Suprapubic skin (tissue), 4 donors: ENCODE data around the gene HIKESHI. TPM values are rescaled to one million over a fixed set of nuclear protein-coding genes. Genes with fewer than 3 reads are reported as not detected.

Experiments
- DNase-seq, 2 donors: peaks; one replicate each; pipeline ENCODE4 v3.0.0-alpha.2; 2019; ENCODE audit warnings: low spot score in 2 of 2
- H3K27ac ChIP-seq: fragments of 200-600 bp; sonication (generic); one replicate; pipeline ENCODE4 v1.5.1; 2019
- H3K27me3 ChIP-seq: fragments of 200-600 bp; sonication (generic); one replicate; pipeline ENCODE4 v1.5.1; 2019
- H3K36me3 ChIP-seq: fragments of 200-600 bp; sonication (generic); one replicate; pipeline ENCODE4 v1.5.1; 2019
- H3K4me1 ChIP-seq: fragments of 200-600 bp; sonication (generic); one replicate; pipeline ENCODE4 v1.5.1; 2019
- H3K4me3 ChIP-seq: fragments of 200-600 bp; sonication (generic); one replicate; pipeline ENCODE4 v1.5.1; 2019; ENCODE audit warnings: mild to moderate bottlenecking
- H3K9me3 ChIP-seq: fragments of 200-600 bp; sonication (generic); one replicate; pipeline ENCODE4 v1.5.1; 2019
- EP300 ChIP-seq: sonication (generic); formaldehyde crosslinking; IDR thresholded peaks from one replicate; pipeline ENCODE4 v1.6.1; 2017; ENCODE audit warnings: antibody characterized with exemption
- POLR2A ChIP-seq, 2 donors: fragments of 450-650 bp; IDR thresholded peaks; one replicate each; pipeline ENCODE4 v1.6.1; 2017; ENCODE audit warnings: antibody characterized with exemption in 2 of 2, mild to moderate bottlenecking in 2 of 2, moderate library complexity in 2 of 2
- POLR2AphosphoS5 ChIP-seq, 3 donors: sonication (generic); formaldehyde crosslinking; IDR thresholded peaks; one replicate each; pipeline ENCODE4 v1.6.1; 2017; ENCODE audit warnings: antibody characterized with exemption in 3 of 3
- WGBS: methylation state at CpG from one replicate; pipeline ENCODE4 v1.1.5; 2018; 5-methylcytosine and 5-hydroxymethylcytosine counted together
- total RNA-seq, 4 donors: library from RNA; depleted of rRNA; stranded (reverse); fragments of >200 nt; gene quantifications; one replicate each; pipeline ENCODE4 v1.1.0, GENCODE V29; 2016
- TF ChIP-seq, protein P1 (sequence below), 2 donors: fragments of 200-600 bp in 1 of 2; fragments of 450-650 bp in 1 of 2; sonication (generic) in 1 of 2; IDR thresholded peaks; one replicate each; pipeline ENCODE4 v1.5.1; 2016 to 2019; ENCODE audit warnings: antibody characterized with exemption in 2 of 2, mild to moderate bottlenecking in 1 of 2, moderate library complexity in 1 of 2

HIKESHI gene
- total RNA-seq, 4 donors from 2014 or later, result 20.7 to 34.4 (median 29.3) TPM

DNA sequence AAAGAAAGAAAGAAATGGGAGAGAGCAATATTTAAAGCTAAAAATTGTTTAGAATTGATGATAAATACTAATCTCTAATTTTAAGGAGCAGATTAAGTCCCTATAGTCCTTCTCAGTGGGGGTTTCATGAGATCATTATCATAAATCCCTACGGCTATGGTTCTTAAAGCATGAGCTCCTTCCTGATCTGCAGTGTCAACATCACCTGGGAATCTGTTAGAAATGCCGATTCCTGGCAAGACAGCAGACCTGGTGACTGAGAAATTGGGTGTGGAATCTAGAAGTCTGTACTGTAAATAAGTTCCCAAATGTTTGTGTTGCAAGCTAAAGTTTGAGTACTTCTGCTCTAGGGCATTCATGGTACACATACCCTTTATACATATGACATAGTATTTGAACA, 12.6 kb downstream of the HIKESHI start:
- Histone ChIP-seq H3K27ac (no peak overlapping the region), H3K4me1 (no peaks in the 10 kb centered on the region), H3K36me3 (peaks cover 15% of the 10 kb centered on the region), H3K4me3 (no peak overlapping the region), H3K9me3 (no peaks in the 10 kb centered on the region), H3K27me3 (no peaks in the 10 kb centered on the region)
- TF ChIP-seq POLR2A (IDR thresholded peaks at IDR 0.05) (no peak), EP300 (no peak), POLR2AphosphoS5 (IDR thresholded peaks at IDR 0.05) (no peak)
- TF ChIP-seq, protein P1, sequence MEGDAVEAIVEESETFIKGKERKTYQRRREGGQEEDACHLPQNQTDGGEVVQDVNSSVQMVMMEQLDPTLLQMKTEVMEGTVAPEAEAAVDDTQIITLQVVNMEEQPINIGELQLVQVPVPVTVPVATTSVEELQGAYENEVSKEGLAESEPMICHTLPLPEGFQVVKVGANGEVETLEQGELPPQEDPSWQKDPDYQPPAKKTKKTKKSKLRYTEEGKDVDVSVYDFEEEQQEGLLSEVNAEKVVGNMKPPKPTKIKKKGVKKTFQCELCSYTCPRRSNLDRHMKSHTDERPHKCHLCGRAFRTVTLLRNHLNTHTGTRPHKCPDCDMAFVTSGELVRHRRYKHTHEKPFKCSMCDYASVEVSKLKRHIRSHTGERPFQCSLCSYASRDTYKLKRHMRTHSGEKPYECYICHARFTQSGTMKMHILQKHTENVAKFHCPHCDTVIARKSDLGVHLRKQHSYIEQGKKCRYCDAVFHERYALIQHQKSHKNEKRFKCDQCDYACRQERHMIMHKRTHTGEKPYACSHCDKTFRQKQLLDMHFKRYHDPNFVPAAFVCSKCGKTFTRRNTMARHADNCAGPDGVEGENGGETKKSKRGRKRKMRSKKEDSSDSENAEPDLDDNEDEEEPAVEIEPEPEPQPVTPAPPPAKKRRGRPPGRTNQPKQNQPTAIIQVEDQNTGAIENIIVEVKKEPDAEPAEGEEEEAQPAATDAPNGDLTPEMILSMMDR (IDR thresholded peaks at IDR 0.05), result no peak
- WGBS, result 75% methylated on average over 2 of the region's 2 CpGs
- no peak for DNase-seq

DNA sequence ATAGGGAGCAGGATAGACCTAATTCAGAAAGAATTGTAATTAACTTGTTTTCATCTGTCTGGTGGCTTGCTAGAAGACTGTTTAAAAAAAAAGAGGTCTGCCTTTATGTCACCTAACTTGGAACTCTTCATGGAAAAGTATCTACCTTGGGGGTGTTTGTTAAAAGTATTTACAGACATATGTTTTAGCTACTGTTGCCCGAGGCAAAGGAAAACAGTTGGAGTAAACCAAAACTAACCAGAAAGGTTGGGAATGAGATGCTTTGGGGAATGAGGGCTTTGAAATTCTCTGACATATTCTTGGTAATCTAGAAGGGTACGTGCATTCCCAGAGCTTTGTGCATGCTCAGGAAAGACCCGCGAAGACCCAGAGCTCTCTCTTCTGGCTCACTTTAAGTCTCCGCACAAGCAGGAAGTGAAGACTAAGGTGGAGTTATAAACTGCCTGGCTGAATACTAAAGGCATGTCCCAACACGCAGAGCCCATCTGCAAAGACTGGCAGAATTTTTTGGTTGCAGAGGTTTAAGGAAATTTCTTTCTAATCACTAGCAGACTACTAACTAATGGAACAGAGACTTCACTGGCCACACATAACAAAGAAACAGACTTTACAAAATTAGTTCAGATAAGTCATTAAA, 33.2 kb downstream of the HIKESHI start:
- Histone ChIP-seq H3K4me3 (no peak overlapping the region), H3K4me1 (no peaks in the 10 kb centered on the region), H3K27me3 (no peaks in the 10 kb centered on the region), H3K36me3 (peaks cover 23% of the 10 kb centered on the region), H3K9me3 (no peaks in the 10 kb centered on the region), H3K27ac (no peak overlapping the region)
- TF ChIP-seq POLR2A (IDR thresholded peaks at IDR 0.05) (no peak), POLR2AphosphoS5 (IDR thresholded peaks at IDR 0.05) (no peak), EP300 (no peak)
- TF ChIP-seq, protein P1 (IDR thresholded peaks at IDR 0.05), result no peak
- no peak for DNase-seq
- WGBS, result 90% methylated on average over 6 of the region's 6 CpGs

DNA sequence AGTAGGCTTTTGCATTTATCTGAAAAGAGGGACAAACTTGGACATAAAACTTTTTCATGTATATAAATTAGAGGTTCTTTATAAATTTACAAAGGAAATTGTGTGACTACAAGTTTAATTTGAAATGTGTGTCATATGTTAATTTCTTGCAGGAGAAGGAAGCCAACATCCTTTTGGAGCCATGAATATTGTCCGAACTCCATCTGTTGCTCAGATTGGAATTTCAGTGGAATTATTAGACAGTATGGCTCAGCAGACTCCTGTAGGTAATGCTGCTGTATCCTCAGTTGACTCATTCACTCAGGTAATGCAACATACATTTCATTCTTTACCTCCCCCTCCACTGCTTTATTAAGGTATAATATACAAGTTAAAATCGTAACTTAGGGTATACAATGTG, 35.2 kb downstream of the HIKESHI start:
- no peaks in the 10 kb centered on the region for H3K4me1 ChIP-seq
- peaks cover 23% of the 10 kb centered on the region for H3K36me3 ChIP-seq
- H3K9me3 ChIP-seq, result no peaks in the 10 kb centered on the region
- no peak for TF ChIP-seq POLR2A (IDR thresholded peaks at IDR 0.05)
- no peak for TF ChIP-seq EP300
- TF ChIP-seq POLR2AphosphoS5 (IDR thresholded peaks at IDR 0.05), result no peak
- TF ChIP-seq, protein P1 (IDR thresholded peaks at IDR 0.05), result no peak
- H3K27ac ChIP-seq, result no peak overlapping the region
- no peaks in the 10 kb centered on the region for H3K27me3 ChIP-seq
- 93% methylated on average over 2 of the region's 2 CpGs for WGBS
- DNase-seq, result no peak
- H3K4me3 ChIP-seq, result no peak overlapping the region

DNA sequence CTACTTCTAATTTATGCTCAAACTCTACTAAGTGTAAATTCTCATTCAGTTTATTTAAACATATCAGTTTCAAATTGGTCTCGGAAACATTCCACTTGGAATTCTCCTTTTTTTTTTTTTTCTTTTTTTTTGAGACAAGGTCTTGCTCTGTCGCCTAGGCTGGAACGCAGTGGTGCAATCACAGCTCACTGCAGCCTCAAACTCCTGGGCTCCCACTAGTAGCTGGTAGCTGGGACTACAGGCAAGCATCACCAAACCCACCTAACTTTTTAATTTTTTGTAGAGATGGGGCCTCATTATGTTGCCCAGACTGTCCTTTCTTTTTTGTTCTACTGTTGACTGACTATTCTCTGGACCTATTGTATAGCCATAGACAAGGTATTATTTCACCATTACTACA, 39.3 kb downstream of the HIKESHI start:
- Histone ChIP-seq H3K9me3 (no peaks in the 10 kb centered on the region), H3K4me3 (no peak overlapping the region), H3K4me1 (no peaks in the 10 kb centered on the region), H3K36me3 (peaks cover 15% of the 10 kb centered on the region), H3K27me3 (no peaks in the 10 kb centered on the region), H3K27ac (no peak overlapping the region)
- DNase-seq, result no peak
- WGBS, result 92% methylated on average over 3 of the region's 3 CpGs
- no peak for TF ChIP-seq EP300
- TF ChIP-seq, protein P1 (IDR thresholded peaks at IDR 0.05), result no peak
- TF ChIP-seq POLR2AphosphoS5 (IDR thresholded peaks at IDR 0.05), result no peak
- no peak for TF ChIP-seq POLR2A (IDR thresholded peaks at IDR 0.05)

DNA sequence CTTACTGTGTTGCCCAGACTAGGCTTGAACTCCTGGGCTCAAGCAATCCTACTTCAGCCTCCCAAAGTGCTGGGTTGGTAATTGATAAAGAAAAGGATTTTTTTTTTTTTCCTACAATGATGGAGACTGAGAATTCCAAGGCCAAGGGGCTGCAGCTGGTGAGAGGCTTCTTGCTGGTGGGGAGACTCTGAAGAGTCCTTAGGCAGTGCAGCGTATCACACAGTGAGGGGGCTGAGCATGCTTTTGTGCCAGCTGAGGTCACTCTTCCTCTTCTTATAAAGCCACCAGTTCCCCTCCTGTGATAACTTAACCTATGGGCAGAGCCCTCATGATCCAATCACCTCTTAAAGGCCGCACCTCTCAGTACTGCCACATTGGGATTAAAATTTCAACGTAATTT, 44.5 kb downstream of the HIKESHI start:
- TF ChIP-seq EP300, result no peak
- no peak for TF ChIP-seq POLR2AphosphoS5 (IDR thresholded peaks at IDR 0.05)
- TF ChIP-seq, protein P1 (IDR thresholded peaks at IDR 0.05), result no peak
- no peak for TF ChIP-seq POLR2A (IDR thresholded peaks at IDR 0.05)
- Histone ChIP-seq H3K36me3 (peaks cover 13% of the 10 kb centered on the region), H3K27ac (no peak overlapping the region), H3K9me3 (no peaks in the 10 kb centered on the region), H3K4me1 (no peaks in the 10 kb centered on the region), H3K27me3 (no peaks in the 10 kb centered on the region), H3K4me3 (no peak overlapping the region)
- DNase-seq, result no peak
- 92% methylated on average over 3 of the region's 3 CpGs for WGBS
